NB4 (cell line): ENCODE results near the gene MYO1E.

ENCODE experiments used
- CTCF ChIP-seq: IDR thresholded peaks from one replicate; pipeline ENCODE4 v1.5.1; 2012; ENCODE audit warnings: low read depth, low read length
- MYC ChIP-seq: IDR thresholded peaks from 2 replicates; pipeline ENCODE4 v1.6.1; 2011; ENCODE audit warnings: low read depth, low read length
- POLR2A ChIP-seq: IDR thresholded peaks from 2 replicates; pipeline ENCODE4 v1.6.1; 2011; ENCODE audit warnings: mild to moderate bottlenecking; ENCODE audit not compliant: insufficient read length; ENCODE audit errors: extremely low read depth
- TF ChIP-seq, protein P1 (sequence below): IDR thresholded peaks from 2 replicates; pipeline ENCODE4 v1.6.1; 2011; ENCODE audit warnings: low read depth, low read length

DNA sequence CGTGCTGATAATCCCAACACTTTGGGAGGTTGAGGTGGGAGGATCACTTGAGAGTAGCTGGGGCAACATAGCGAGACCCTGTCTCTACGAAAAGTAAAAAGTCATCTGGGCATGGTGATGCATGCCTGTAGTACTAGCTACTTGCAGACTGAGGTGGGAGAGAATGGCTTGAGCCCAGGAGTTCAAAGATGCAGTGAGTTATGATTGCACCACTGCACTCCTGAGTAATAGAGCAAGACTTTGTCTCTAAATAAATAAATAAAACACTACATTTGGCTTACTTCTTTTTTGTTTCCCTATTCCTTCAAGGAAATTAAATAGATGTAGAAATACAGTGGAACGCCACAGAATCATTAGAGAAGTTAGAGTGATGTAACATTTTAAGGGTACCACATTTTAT, 186.2 kb downstream of the MYO1E start:
- TF ChIP-seq CTCF: no peak
- TF ChIP-seq POLR2A: no peak
- TF ChIP-seq, protein P1, sequence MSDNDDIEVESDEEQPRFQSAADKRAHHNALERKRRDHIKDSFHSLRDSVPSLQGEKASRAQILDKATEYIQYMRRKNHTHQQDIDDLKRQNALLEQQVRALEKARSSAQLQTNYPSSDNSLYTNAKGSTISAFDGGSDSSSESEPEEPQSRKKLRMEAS: no peak
- TF ChIP-seq MYC: no peak
